GM12878 (cell line): ENCODE results near the gene PRAF2. TPM values are rescaled to one million over a fixed set of nuclear protein-coding genes. Genes with fewer than 3 reads are reported as not detected.

Experiments used
- CBX3 ChIP-seq: fragments of 200-600 bp; sonication (generic); IDR thresholded peaks from 2 replicates; pipeline ENCODE4 v1.6.1; 2016; ENCODE audit warnings: low read depth, borderline replicate concordance
- EGR1 ChIP-seq, 2 experiments: IDR thresholded peaks; 1 replicate in 1 of 2; 2 replicates in 1 of 2; pipeline ENCODE4 v1.6.1; 2011 to 2012; ENCODE audit warnings: low read depth in 2 of 2, low read length in 2 of 2, borderline replicate concordance in 1 of 2, mild to moderate bottlenecking in 1 of 2, moderate library complexity in 1 of 2
- MTA2 ChIP-seq: fragments of 450-650 bp; IDR thresholded peaks from 2 replicates; pipeline ENCODE4 v1.6.1; 2016; ENCODE audit warnings: low read depth, mild to moderate bottlenecking, moderate library complexity
- NR2F1 ChIP-seq: fragments of 450-650 bp; conservative IDR thresholded peaks from 2 replicates; pipeline ENCODE4 v1.6.1; 2017; ENCODE audit warnings: mild to moderate bottlenecking
- PAX8 ChIP-seq: fragments of 450-650 bp; IDR thresholded peaks from 2 replicates; pipeline ENCODE4 v1.6.1; 2017; ENCODE audit warnings: mild to moderate bottlenecking, moderate library complexity
- POLR2A ChIP-seq: IDR thresholded peaks from 2 replicates; pipeline ENCODE4 v1.6.1; 2011; ENCODE audit warnings: low read depth, mild to moderate bottlenecking, low read length
- POLR2AphosphoS2 ChIP-seq: IDR thresholded peaks from 2 replicates; pipeline ENCODE4 v1.6.1; 2011; ENCODE audit warnings: low read depth, mild to moderate bottlenecking, low read length, improper control_type of control experiment, moderate library complexity
- POLR2AphosphoS5 ChIP-seq: IDR thresholded peaks from 2 replicates; pipeline ENCODE4 v1.6.1; 2011; ENCODE audit warnings: mild to moderate bottlenecking, low read length, inconsistent platforms
- RUNX3 ChIP-seq: IDR thresholded peaks from 2 replicates; pipeline ENCODE4 v1.6.1; 2012; ENCODE audit warnings: low read length, inconsistent platforms
- SIX5 ChIP-seq: IDR thresholded peaks from 2 replicates; pipeline ENCODE4 v1.6.1; 2011; ENCODE audit warnings: mild to moderate bottlenecking, low read depth, low read length, moderate library complexity; ENCODE audit not compliant: severe bottlenecking
- SPI1 ChIP-seq: IDR thresholded peaks from 2 replicates; pipeline ENCODE4 v1.6.1; 2011; ENCODE audit warnings: low read depth, mild to moderate bottlenecking, low read length, moderate library complexity, borderline replicate concordance; ENCODE audit not compliant: insufficient read depth
- SUZ12 ChIP-seq: fragments of 200-600 bp; sonication (generic); IDR thresholded peaks from one replicate; pipeline ENCODE4 v1.6.1; 2018; ENCODE audit warnings: antibody characterized with exemption, mild to moderate bottlenecking; ENCODE audit not compliant: unreplicated experiment
- ZNF207 ChIP-seq: fragments of 450-650 bp; IDR thresholded peaks from 2 replicates; pipeline ENCODE4 v1.6.1; 2014; ENCODE audit warnings: antibody characterized with exemption, mild to moderate bottlenecking, borderline replicate concordance
- polyA plus RNA-seq, 11 experiments: library from polyadenylated mRNA; depleted of rRNA in 4 of 11; unstranded in 6 of 11; stranded (reverse) in 5 of 11; fragments of >200 nt; fragmentation: Nextera tagmentation in 4 of 11; fragmentation: Illumina TruSeq in 1 of 11; extraction: Ambion mirVana in 4 of 11; extraction: Trizol in 1 of 11; gene quantifications; 1 replicate in 1 of 11; 2 replicates in 10 of 11; pipeline versions ENCODE4 v1.2.1 to v1.2.3, GENCODE V29; 2011 to 2016; ENCODE audit warnings: inconsistent platforms in 2 of 11, missing spikeins in 2 of 11, low read depth in 1 of 11
- total RNA-seq, 4 experiments: library from RNA; depleted of rRNA in 3 of 4; stranded (reverse); fragments of >200 nt in 3 of 4; fragmentation: Illumina TruSeq in 1 of 4; extraction: Trizol in 1 of 4; gene quantifications; 2 replicates each; pipeline versions ENCODE4 v1.2.1 to v1.2.3, GENCODE V29; 2013 to 2021
- TF ChIP-seq, protein P1 (sequence below): fragments of 450-650 bp; IDR thresholded peaks from 2 replicates; pipeline ENCODE4 v1.6.1; 2017; ENCODE audit warnings: borderline replicate concordance
- TF ChIP-seq, protein P2 (sequence below): fragments of 450-650 bp; IDR thresholded peaks from 2 replicates; pipeline ENCODE4 v1.6.1; 2017; ENCODE audit warnings: mild to moderate bottlenecking, moderate library complexity
- TF ChIP-seq, protein P3 (sequence below): IDR thresholded peaks from 2 replicates; pipeline ENCODE4 v1.6.1; 2012; ENCODE audit warnings: low read depth, low read length, improper control_type of control experiment
- TF ChIP-seq, protein P4 (sequence below): fragments of 150-350 bp; IDR thresholded peaks from 2 replicates; pipeline ENCODE4 v1.6.1; 2014; ENCODE audit warnings: mild to moderate bottlenecking, low read depth, low read length
- TF ChIP-seq, protein P5 (sequence below): IDR thresholded peaks from 2 replicates; pipeline ENCODE4 v1.6.1; 2012; ENCODE audit warnings: low read depth, low read length, improper control_type of control experiment
- TF ChIP-seq, protein P6 (sequence below): fragments of 450-650 bp; IDR thresholded peaks from 2 replicates; pipeline ENCODE4 v1.6.1; 2017; ENCODE audit warnings: low read depth, mild to moderate bottlenecking, moderate library complexity

Gene PRAF2
- total and polyA plus RNA-seq, 10 of the 15 experiments (the other 5 are each of a cell fraction or from before 2014, with no cell fraction given), result 0.80 to 16.7 (median 7.0) TPM

DNA sequence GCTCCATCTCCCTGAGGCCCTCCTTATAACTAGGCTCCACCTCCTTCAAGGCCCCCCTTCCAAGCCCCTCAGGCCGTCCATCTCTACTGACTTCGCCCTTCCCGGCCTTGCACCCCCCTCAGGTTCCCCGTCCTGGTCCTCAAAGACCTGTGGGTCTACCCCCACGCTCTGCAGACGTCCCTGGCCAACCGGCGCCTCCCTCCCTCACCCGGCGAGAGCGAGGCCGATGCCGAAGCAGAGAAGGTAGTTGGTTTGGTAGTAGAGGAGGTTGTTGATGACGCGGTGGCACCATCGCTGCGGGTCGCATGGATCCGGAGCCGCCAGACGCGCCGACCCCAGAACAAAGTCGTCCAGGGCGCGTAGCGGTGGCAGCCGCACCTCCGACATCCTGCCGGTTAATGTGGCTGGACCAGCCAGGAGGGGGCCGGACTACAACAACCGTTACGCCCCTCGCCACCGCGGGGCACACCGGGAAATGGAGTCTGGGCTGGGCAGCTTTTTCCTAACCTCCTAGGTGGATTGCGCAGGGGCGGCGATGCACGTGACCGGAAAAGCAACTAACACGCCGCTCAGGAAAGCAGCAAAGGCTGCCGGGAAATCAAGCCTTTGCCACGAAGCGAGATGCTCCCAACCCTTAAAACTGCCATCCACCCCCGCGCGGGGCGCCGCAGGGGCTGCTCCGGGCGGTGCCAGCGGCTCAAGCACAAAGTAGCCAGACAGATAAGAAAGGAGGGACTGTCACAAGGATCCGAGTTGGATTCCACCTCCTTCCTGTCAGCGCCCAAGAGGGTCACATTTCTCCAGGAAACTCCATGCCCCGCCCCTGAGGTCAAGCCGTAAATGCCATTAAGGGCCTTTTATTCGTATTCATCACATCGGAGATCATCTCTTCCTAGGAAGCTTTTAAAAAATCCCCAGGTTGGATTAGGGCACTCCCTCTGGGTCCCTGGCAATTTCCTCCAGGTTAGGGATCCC lies at the start of gene PRAF2 (continued):
- TF ChIP-seq SPI1, result no peak
- TF ChIP-seq CBX3, result no peak
- no peak for TF ChIP-seq POLR2AphosphoS5
- TF ChIP-seq, protein P1, sequence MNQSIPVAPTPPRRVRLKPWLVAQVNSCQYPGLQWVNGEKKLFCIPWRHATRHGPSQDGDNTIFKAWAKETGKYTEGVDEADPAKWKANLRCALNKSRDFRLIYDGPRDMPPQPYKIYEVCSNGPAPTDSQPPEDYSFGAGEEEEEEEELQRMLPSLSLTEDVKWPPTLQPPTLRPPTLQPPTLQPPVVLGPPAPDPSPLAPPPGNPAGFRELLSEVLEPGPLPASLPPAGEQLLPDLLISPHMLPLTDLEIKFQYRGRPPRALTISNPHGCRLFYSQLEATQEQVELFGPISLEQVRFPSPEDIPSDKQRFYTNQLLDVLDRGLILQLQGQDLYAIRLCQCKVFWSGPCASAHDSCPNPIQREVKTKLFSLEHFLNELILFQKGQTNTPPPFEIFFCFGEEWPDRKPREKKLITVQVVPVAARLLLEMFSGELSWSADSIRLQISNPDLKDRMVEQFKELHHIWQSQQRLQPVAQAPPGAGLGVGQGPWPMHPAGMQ, result no peak
- no peak for TF ChIP-seq POLR2AphosphoS2
- TF ChIP-seq RUNX3, result peak; percentile 55
- 0 out of 3 replicates have a peak, but pooled peaks of 1 of the 2 experiments have one; percentile 24 for TF ChIP-seq EGR1 (IDR thresholded peaks at IDR 0.05; ENCODE audit: borderline replicate concordance in 1 of 2, low read depth in 2 of 2, low read length in 2 of 2)
- peak; percentile 90 for TF ChIP-seq SIX5
- TF ChIP-seq, protein P2, sequence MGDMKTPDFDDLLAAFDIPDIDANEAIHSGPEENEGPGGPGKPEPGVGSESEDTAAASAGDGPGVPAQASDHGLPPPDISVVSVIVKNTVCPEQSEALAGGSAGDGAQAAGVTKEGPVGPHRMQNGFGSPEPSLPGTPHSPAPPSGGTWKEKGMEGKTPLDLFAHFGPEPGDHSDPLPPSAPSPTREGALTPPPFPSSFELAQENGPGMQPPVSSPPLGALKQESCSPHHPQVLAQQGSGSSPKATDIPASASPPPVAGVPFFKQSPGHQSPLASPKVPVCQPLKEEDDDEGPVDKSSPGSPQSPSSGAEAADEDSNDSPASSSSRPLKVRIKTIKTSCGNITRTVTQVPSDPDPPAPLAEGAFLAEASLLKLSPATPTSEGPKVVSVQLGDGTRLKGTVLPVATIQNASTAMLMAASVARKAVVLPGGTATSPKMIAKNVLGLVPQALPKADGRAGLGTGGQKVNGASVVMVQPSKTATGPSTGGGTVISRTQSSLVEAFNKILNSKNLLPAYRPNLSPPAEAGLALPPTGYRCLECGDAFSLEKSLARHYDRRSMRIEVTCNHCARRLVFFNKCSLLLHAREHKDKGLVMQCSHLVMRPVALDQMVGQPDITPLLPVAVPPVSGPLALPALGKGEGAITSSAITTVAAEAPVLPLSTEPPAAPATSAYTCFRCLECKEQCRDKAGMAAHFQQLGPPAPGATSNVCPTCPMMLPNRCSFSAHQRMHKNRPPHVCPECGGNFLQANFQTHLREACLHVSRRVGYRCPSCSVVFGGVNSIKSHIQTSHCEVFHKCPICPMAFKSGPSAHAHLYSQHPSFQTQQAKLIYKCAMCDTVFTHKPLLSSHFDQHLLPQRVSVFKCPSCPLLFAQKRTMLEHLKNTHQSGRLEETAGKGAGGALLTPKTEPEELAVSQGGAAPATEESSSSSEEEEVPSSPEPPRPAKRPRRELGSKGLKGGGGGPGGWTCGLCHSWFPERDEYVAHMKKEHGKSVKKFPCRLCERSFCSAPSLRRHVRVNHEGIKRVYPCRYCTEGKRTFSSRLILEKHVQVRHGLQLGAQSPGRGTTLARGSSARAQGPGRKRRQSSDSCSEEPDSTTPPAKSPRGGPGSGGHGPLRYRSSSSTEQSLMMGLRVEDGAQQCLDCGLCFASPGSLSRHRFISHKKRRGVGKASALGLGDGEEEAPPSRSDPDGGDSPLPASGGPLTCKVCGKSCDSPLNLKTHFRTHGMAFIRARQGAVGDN, result peak; percentile 68; the same call in 1 of the 2 replicates
- no peak for TF ChIP-seq NR2F1
- TF ChIP-seq MTA2, result no peak
- TF ChIP-seq, protein P3, sequence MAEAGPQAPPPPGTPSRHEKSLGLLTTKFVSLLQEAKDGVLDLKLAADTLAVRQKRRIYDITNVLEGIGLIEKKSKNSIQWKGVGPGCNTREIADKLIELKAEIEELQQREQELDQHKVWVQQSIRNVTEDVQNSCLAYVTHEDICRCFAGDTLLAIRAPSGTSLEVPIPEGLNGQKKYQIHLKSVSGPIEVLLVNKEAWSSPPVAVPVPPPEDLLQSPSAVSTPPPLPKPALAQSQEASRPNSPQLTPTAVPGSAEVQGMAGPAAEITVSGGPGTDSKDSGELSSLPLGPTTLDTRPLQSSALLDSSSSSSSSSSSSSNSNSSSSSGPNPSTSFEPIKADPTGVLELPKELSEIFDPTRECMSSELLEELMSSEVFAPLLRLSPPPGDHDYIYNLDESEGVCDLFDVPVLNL, result no peak
- TF ChIP-seq, protein P4, sequence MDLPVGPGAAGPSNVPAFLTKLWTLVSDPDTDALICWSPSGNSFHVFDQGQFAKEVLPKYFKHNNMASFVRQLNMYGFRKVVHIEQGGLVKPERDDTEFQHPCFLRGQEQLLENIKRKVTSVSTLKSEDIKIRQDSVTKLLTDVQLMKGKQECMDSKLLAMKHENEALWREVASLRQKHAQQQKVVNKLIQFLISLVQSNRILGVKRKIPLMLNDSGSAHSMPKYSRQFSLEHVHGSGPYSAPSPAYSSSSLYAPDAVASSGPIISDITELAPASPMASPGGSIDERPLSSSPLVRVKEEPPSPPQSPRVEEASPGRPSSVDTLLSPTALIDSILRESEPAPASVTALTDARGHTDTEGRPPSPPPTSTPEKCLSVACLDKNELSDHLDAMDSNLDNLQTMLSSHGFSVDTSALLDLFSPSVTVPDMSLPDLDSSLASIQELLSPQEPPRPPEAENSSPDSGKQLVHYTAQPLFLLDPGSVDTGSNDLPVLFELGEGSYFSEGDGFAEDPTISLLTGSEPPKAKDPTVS, result no peak
- TF ChIP-seq, protein P5, sequence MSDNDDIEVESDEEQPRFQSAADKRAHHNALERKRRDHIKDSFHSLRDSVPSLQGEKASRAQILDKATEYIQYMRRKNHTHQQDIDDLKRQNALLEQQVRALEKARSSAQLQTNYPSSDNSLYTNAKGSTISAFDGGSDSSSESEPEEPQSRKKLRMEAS, result 0 out of 2 replicates have a peak, but pooled peaks have one; percentile 36
- TF ChIP-seq PAX8, result no peak
- no peak for TF ChIP-seq ZNF207
- peak; percentile 82 for TF ChIP-seq POLR2A
- TF ChIP-seq, protein P6, sequence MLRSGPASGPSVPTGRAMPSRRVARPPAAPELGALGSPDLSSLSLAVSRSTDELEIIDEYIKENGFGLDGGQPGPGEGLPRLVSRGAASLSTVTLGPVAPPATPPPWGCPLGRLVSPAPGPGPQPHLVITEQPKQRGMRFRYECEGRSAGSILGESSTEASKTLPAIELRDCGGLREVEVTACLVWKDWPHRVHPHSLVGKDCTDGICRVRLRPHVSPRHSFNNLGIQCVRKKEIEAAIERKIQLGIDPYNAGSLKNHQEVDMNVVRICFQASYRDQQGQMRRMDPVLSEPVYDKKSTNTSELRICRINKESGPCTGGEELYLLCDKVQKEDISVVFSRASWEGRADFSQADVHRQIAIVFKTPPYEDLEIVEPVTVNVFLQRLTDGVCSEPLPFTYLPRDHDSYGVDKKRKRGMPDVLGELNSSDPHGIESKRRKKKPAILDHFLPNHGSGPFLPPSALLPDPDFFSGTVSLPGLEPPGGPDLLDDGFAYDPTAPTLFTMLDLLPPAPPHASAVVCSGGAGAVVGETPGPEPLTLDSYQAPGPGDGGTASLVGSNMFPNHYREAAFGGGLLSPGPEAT, result no peak
- no peak for TF ChIP-seq SUZ12
